Parathyroid adenoma (tissue), 2 donors: ENCODE results near the gene ZMAT2.
"Not testable (repeated sequence)": the region's sequence is repeated elsewhere in the genome, so short reads cannot be mapped to it uniquely, and the experiment has no call there.

ENCODE experiments used
- H2AFZ ChIP-seq: fragments of 300-600 bp; sonication (generic); one replicate; pipeline ENCODE4 v1.7.0; 2017; ENCODE audit warnings: antibody characterized with exemption, mild to moderate bottlenecking
- H3K27ac ChIP-seq: fragments of 300-600 bp; sonication (generic); one replicate; pipeline ENCODE4 v1.7.0; 2017
- H3K27me3 ChIP-seq: fragments of 300-600 bp; sonication (generic); one replicate; pipeline ENCODE4 v1.7.0; 2017; ENCODE audit warnings: low read length; ENCODE audit not compliant: control insufficient read depth, insufficient read depth
- H3K36me3 ChIP-seq: fragments of 300-600 bp; sonication (generic); one replicate; pipeline ENCODE4 v1.7.0; 2017; ENCODE audit warnings: low read length; ENCODE audit not compliant: control insufficient read depth, insufficient read depth
- H3K4me1 ChIP-seq: fragments of 300-600 bp; sonication (generic); one replicate; pipeline ENCODE4 v1.7.0; 2017; ENCODE audit warnings: control low read depth
- H3K4me2 ChIP-seq: fragments of 300-600 bp; sonication (generic); one replicate; pipeline ENCODE4 v1.7.0; 2017; ENCODE audit warnings: low read length
- H3K4me3 ChIP-seq: fragments of 300-600 bp; sonication (generic); one replicate; pipeline ENCODE4 v1.7.0; 2017; ENCODE audit warnings: low read depth, low read length
- H3K79me2 ChIP-seq: fragments of 300-600 bp; sonication (generic); one replicate; pipeline ENCODE4 v1.7.0; 2017; ENCODE audit warnings: control low read depth
- H3K9ac ChIP-seq: fragments of 300-600 bp; sonication (generic); one replicate; pipeline ENCODE4 v1.7.0; 2017; ENCODE audit warnings: mild to moderate bottlenecking
- H3K9me3 ChIP-seq: fragments of 300-600 bp; sonication (generic); one replicate; pipeline ENCODE4 v1.7.0; 2017; ENCODE audit warnings: low read length; ENCODE audit not compliant: control insufficient read depth
- TF ChIP-seq, protein P1 (sequence below): fragments of 300-600 bp; sonication (generic); IDR thresholded peaks from one replicate; pipeline ENCODE4 v1.7.0; 2017; ENCODE audit warnings: antibody characterized with exemption, mild to moderate bottlenecking
- donor health status: primary hyperparathyroidism.

Gene ZMAT2

DNA sequence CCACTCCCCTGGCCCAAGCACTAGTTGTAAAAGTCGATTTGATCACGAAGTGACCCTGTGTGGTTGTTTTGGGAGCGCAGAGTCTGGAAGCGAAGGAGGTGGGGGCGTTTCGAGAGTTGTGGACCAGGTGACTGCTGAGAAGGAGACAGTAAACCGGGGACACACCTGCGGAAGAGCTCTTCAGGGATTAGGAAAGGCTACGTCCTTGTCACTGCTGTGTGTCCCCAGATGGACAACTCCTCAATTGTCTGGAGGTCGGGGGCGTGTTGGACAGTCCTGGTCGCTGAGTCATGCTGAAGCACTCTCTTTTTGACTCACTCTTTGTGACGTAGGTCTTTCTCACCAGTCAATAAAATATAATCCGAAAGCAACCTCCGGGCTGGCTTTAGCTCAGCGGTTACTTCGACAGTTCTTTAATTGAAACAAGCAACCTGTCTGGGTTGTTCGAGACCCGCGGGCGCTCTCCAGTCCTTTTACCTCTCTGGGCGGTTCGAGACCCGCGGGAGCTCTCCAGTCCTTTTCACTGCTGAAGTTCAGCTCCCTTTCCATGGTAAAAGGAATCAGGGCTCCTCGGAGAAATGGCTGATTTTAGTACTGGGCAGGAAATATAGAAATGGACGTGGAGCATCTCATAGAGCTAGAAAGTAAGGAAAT, 10.8 kb downstream of the ZMAT2 start:
- Histone ChIP-seq H3K36me3 (no peaks in the 10 kb centered on the region), H3K4me2 (peak overlapping the region; percentile 85), H3K9ac (no peak overlapping the region), H3K27ac (peak overlapping the region; percentile 59), H3K4me1 (no peaks in the 10 kb centered on the region), H3K79me2 (no peaks in the 10 kb centered on the region), H3K9me3 (no peaks in the 10 kb centered on the region), H2AFZ (peak overlapping the region; percentile 73), H3K27me3 (no peaks in the 10 kb centered on the region), H3K4me3 (peak overlapping the region; percentile 77)
- TF ChIP-seq, protein P1, sequence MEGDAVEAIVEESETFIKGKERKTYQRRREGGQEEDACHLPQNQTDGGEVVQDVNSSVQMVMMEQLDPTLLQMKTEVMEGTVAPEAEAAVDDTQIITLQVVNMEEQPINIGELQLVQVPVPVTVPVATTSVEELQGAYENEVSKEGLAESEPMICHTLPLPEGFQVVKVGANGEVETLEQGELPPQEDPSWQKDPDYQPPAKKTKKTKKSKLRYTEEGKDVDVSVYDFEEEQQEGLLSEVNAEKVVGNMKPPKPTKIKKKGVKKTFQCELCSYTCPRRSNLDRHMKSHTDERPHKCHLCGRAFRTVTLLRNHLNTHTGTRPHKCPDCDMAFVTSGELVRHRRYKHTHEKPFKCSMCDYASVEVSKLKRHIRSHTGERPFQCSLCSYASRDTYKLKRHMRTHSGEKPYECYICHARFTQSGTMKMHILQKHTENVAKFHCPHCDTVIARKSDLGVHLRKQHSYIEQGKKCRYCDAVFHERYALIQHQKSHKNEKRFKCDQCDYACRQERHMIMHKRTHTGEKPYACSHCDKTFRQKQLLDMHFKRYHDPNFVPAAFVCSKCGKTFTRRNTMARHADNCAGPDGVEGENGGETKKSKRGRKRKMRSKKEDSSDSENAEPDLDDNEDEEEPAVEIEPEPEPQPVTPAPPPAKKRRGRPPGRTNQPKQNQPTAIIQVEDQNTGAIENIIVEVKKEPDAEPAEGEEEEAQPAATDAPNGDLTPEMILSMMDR = no peak

DNA sequence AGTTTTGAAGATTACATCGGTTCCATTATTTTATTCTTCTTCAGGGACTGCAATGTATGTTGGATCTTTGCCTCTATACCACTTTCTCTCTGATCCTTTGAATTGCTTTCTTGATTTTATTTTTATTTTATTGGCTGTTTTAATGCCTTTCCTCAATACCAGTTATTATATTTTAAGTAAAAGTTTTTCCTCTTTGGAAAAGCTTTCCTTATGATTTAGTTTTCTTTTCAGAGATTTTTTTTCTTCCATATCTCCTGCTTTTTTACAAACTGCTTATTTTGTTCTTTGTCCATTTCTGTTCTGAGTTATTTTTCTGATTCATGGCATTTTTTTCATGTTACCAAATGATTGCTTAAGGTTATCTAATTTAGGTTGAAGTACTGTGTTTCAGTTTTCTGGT, 11.5 kb downstream of the ZMAT2 start:
- no peak overlapping the region for H2AFZ ChIP-seq
- H3K9ac ChIP-seq = no peak overlapping the region
- H3K4me1 ChIP-seq = no peaks in the 10 kb centered on the region
- H3K9me3 ChIP-seq = no peaks in the 10 kb centered on the region
- TF ChIP-seq, protein P1 = no peak
- peak overlapping the region; percentile 85 for H3K4me2 ChIP-seq
- H3K27ac ChIP-seq = no peak overlapping the region
- H3K79me2 ChIP-seq = no peaks in the 10 kb centered on the region
- no peaks in the 10 kb centered on the region for H3K36me3 ChIP-seq
- no peaks in the 10 kb centered on the region for H3K27me3 ChIP-seq
- peak overlapping the region; percentile 77 for H3K4me3 ChIP-seq

DNA sequence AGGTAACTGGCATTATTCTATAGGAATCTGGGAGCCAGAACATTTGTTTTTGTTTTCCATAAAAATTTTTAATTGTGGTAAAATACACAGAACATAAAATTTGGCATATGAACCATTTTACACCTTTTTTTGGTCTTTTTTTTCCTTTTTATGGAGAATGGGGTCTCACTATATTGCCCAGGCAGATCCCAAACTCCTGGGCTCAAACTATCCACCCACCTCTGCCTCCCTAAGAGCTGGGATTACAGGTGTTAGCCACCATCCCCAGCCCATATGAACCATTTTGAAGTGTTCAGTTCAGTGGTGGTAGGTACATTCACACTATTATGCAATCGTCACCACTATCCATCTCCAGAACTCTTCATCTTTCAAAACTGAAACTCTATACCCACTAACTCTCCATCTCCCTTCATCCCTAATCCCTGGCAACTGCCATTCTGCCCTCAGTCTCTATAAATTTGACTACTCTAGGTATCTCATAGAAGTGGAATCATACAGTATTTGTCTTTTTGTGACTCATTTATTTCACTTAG, 13.4 kb downstream of the ZMAT2 start:
- H3K9me3 ChIP-seq = no peaks in the 10 kb centered on the region
- no peak overlapping the region for H3K4me3 ChIP-seq
- H3K9ac ChIP-seq = no peak overlapping the region
- H2AFZ ChIP-seq = no peak overlapping the region
- H3K36me3 ChIP-seq = no peaks in the 10 kb centered on the region
- no peak overlapping the region for H3K27ac ChIP-seq
- H3K4me1 ChIP-seq = no peaks in the 10 kb centered on the region
- TF ChIP-seq, protein P1 = no peak
- H3K79me2 ChIP-seq = no peaks in the 10 kb centered on the region
- no peak overlapping the region for H3K4me2 ChIP-seq
- no peaks in the 10 kb centered on the region for H3K27me3 ChIP-seq

DNA sequence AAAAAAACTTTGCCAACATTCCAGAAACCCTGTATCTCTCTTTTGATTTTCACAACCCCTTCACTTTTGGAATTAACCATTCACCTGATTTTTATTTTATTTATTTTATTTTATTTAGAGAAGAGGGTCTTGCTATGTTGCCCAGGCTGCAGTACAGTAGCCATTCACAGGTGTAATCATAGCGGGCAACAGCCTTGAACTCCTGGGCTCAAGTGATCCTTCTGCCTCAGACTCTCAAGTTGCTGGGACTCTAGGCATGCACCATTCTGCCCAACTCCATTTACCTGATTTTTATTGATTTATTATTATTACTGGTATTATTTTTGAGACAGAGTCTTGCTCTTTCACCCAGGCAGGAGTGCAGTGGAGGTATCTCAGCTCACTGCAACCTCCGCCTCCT, 16.0 kb downstream of the ZMAT2 start:
- H3K27me3 ChIP-seq, H3K4me1 ChIP-seq, H3K36me3 ChIP-seq, H3K4me2 ChIP-seq, H3K4me3 ChIP-seq, H3K79me2 ChIP-seq, H3K27ac ChIP-seq, H2AFZ ChIP-seq, H3K9me3 ChIP-seq, H3K9ac ChIP-seq: not testable (repeated sequence)

DNA sequence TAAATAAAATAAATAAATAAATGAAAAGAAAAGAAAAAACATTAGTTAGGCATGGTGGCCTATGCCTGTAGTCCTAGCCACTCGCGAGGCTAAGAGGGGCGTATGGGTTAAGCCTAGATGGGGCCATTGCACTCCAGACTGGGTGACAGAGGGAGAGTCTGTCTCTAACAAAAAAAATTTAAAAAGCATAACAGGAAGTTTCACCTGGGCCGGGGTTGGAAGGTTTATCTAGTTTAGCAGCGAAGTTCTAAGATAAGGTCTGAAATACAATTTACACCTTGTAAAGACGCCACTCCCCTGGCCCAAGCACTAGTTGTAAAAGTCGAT, 18.0 kb downstream of the ZMAT2 start:
- H3K9ac ChIP-seq = no peak overlapping the region

DNA sequence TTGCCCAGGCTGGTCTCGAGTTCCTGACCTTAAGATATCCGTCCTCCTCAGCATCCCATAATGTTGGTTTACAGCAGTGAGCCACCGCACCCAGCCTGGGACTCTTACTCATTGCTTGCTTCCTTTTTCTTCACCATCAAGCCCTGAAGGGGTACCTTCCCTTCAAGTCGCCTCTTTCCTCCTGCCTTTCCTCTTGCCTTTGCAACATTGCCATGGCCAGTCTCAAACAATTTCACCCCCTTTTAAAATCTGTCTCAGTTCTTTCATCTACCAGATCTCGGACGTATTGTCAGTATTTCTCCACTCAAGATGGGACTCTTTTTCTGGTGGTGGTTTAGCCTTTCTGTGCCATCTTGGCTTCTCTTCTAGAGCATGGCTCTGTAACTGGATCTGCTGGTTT, 20.5 kb downstream of the ZMAT2 start:
- H3K36me3 ChIP-seq, H3K4me2 ChIP-seq, H3K4me3 ChIP-seq, H3K27me3 ChIP-seq, H2AFZ ChIP-seq, H3K4me1 ChIP-seq, H3K9me3 ChIP-seq, H3K9ac ChIP-seq, H3K27ac ChIP-seq, H3K79me2 ChIP-seq: not testable (repeated sequence)

More for the DNA sequence above, 18.0 kb downstream of the ZMAT2 start:
- H3K4me2 ChIP-seq = no peak overlapping the region
- no peaks in the 10 kb centered on the region for H3K36me3 ChIP-seq
- H2AFZ ChIP-seq = no peak overlapping the region
- no peaks in the 10 kb centered on the region for H3K9me3 ChIP-seq
- TF ChIP-seq, protein P1 = no peak
- no peaks in the 10 kb centered on the region for H3K79me2 ChIP-seq
- H3K27me3 ChIP-seq = no peaks in the 10 kb centered on the region
- no peak overlapping the region for H3K4me3 ChIP-seq
- no peaks in the 10 kb centered on the region for H3K4me1 ChIP-seq
- H3K27ac ChIP-seq = no peak overlapping the region

DNA sequence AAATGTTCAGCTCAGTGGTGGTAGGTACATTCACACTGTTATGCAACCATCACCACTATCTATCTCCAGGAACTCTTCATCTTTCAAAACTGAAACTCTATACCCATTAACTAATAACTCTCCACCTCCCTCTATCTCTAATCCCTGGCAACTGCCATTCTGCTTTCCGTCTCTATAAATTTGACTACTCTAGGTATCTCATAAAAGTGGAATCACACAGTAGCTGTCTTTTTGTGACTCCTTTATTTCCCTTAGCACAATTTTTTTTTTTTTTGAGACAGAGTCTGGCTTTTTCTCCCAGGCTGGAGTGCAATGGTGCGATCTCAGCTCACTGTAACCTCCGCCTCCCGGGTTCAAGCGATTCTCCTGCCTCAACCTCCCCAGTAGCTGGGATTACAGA, 21.1 kb downstream of the ZMAT2 start:
- H2AFZ ChIP-seq, H3K9ac ChIP-seq, H3K4me3 ChIP-seq, H3K27ac ChIP-seq, H3K9me3 ChIP-seq, H3K79me2 ChIP-seq, H3K36me3 ChIP-seq, H3K4me2 ChIP-seq, H3K4me1 ChIP-seq, H3K27me3 ChIP-seq: not testable (repeated sequence)
